Gastroesophageal sphincter (tissue), 4 donors: ENCODE measurements around the gene TSTD2. TPM values are rescaled to one million over a fixed set of nuclear protein-coding genes. Genes with fewer than 3 reads are reported as not detected.

Source experiments
- ATAC-seq: fragments of 150-250 bp; one replicate; pipeline ENCODE4 v1.9.1; 2016; ENCODE audit warnings: mild to moderate bottlenecking, moderate library complexity
- H3K27ac ChIP-seq, 4 donors: fragments of 200-600 bp; sonication (generic) in 3 of 4; 1 replicate in 3 of 4; 2 replicates in 1 of 4; pipeline ENCODE4 v1.5.1; 2016 to 2019
- H3K27me3 ChIP-seq: fragments of 200-600 bp; sonication (generic); one replicate; pipeline ENCODE4 v1.5.1; 2019
- H3K36me3 ChIP-seq, 2 donors: fragments of 200-600 bp; sonication (generic); one replicate each; pipeline ENCODE4 v1.5.1; 2019; ENCODE audit warnings: control low read depth in 1 of 2
- H3K4me1 ChIP-seq, 3 donors: fragments of 200-600 bp; sonication (generic); 1 replicate in 2 of 3; 2 replicates in 1 of 3; pipeline ENCODE4 v1.5.1; 2016 to 2019; ENCODE audit warnings: control low read depth in 2 of 3
- H3K4me3 ChIP-seq, 2 donors: fragments of 200-600 bp; sonication (generic); one replicate each; pipeline ENCODE4 v1.5.1; 2019; ENCODE audit warnings: mild to moderate bottlenecking in 1 of 2, moderate library complexity in 1 of 2
- H3K9me3 ChIP-seq, 3 donors: fragments of 200-600 bp; sonication (generic); one replicate each; pipeline ENCODE4 v1.5.1; 2017 to 2019; ENCODE audit warnings: control low read depth in 2 of 3
- CTCF ChIP-seq, 4 experiments: fragments of 200-600 bp in 2 of 4; fragments of 450-650 bp in 2 of 4; sonication (generic) in 1 of 4; IDR thresholded peaks; one replicate each; pipeline ENCODE4 v1.5.1; 2017 to 2019; ENCODE audit warnings: antibody characterized with exemption in 4 of 4, mild to moderate bottlenecking in 2 of 4, moderate library complexity in 2 of 4
- EP300 ChIP-seq: sonication (generic); formaldehyde crosslinking; IDR thresholded peaks from one replicate; pipeline ENCODE4 v1.6.1; 2017; ENCODE audit warnings: antibody characterized with exemption, mild to moderate bottlenecking
- POLR2A ChIP-seq, 2 donors: fragments of 450-650 bp; IDR thresholded peaks; one replicate each; pipeline ENCODE4 v1.6.1; 2017; ENCODE audit warnings: antibody characterized with exemption in 2 of 2, mild to moderate bottlenecking in 2 of 2, moderate library complexity in 1 of 2
- POLR2AphosphoS5 ChIP-seq: sonication (generic); formaldehyde crosslinking; IDR thresholded peaks from one replicate; pipeline ENCODE4 v1.6.1; 2017; ENCODE audit warnings: antibody characterized with exemption
- WGBS, 2 donors: methylation state at CpG; one replicate each; pipeline ENCODE4 v1.1.5; 2018; ENCODE audit warnings: low coverage in 1 of 2; 5-methylcytosine and 5-hydroxymethylcytosine counted together
- total RNA-seq, 4 donors: library from RNA; depleted of rRNA; stranded (reverse); fragments of >200 nt; gene quantifications; one replicate each; pipeline ENCODE4 v1.1.0, GENCODE V29; 2016

The TSTD2 gene
- total RNA-seq, 4 donors from 2014 or later, result 20.0 to 33.8 (median 30.8) TPM

GRCh38 chr9:97557606-97558095 lies 75.5 kb downstream of the TSTD2 start:
- peak; percentile 90 for ATAC-seq
- Histone ChIP-seq H3K27me3 (no peaks in the 10 kb centered on the region), H3K4me1 (peaks cover 22 to 85% (median 38%) of the 10 kb centered on the region in 3 donors), H3K27ac (peak overlapping the region; percentile 90 to 98 (median 92)), H3K4me3 (no peak overlapping the region), H3K9me3 (no peaks in the 10 kb centered on the region), H3K36me3 (peaks cover 0 to 33% of the 10 kb centered on the region in 2 donors)
- TF ChIP-seq CTCF (IDR thresholded peaks at IDR 0.05) (no peak), POLR2A (IDR thresholded peaks at IDR 0.05) (peak in 1 of 2 donors; percentile 43), EP300 (peak; percentile 70), POLR2AphosphoS5 (peak; percentile 91)
- 3 to 6% methylated on average over 4 to 6 of the region's 7 CpGs for WGBS, 2 donors

- TF ChIP-seq POLR2AphosphoS5 (peak; percentile 5), CTCF (IDR thresholded peaks at IDR 0.05) (no peak)
- H3K36me3 ChIP-seq, result peaks cover 0 to 29% of the 10 kb centered on the region in 2 donors
- ATAC-seq, result peak; percentile 35
- H3K9me3 ChIP-seq, result no peaks in the 10 kb centered on the region
- H3K27me3 ChIP-seq, result no peaks in the 10 kb centered on the region
- peak overlapping the region; percentile 90 to 98 (median 92) for H3K27ac ChIP-seq
- no peak overlapping the region for H3K4me3 ChIP-seq
- peaks cover 22 to 78% (median 31%) of the 10 kb centered on the region in 3 donors for H3K4me1 ChIP-seq
- 65 to 78% methylated on average over 9 to 10 of the region's 15 CpGs for WGBS, 2 donors
Observed at GRCh38 chr9:97556721-97557605, 76.2 kb downstream of the TSTD2 start.

GRCh38 chr9:97556036-97556720 lies 77.0 kb downstream of the TSTD2 start:
- WGBS, 2 donors, result 95 to 100% methylated on average over 2 to 6 of the region's 10 CpGs
- H3K4me1 ChIP-seq, result peaks cover 22 to 70% (median 28%) of the 10 kb centered on the region in 3 donors

GRCh38 chr9:97555164-97555563 lies 78.0 kb downstream of the TSTD2 start:
- ATAC-seq, result peak; percentile 16
- Histone ChIP-seq H3K4me3 (no peak overlapping the region), H3K36me3 (peaks cover 0 to 29% of the 10 kb centered on the region in 2 donors), H3K27me3 (no peaks in the 10 kb centered on the region), H3K27ac (peak overlapping the region in 3 of 4 donors; percentile 90 to 98 (median 93)), H3K9me3 (no peaks in the 10 kb centered on the region), H3K4me1 (peaks cover 22 to 60% (median 24%) of the 10 kb centered on the region in 3 donors)
- TF ChIP-seq CTCF (IDR thresholded peaks at IDR 0.05) (no peak), POLR2A (IDR thresholded peaks at IDR 0.05) (no peak), POLR2AphosphoS5 (no peak)
- WGBS, 2 donors, result 77 to 81% methylated on average over 5 to 10 of the region's 15 CpGs

More at GRCh38 chr9:97556036-97556720, 77.0 kb downstream of the TSTD2 start:
- ATAC-seq, result no peak
- Histone ChIP-seq H3K36me3 (peaks cover 0 to 29% of the 10 kb centered on the region in 2 donors), H3K27me3 (no peaks in the 10 kb centered on the region), H3K4me3 (no peak overlapping the region), H3K27ac (peak overlapping the region; percentile 90 to 98 (median 92)), H3K9me3 (no peaks in the 10 kb centered on the region)
- TF ChIP-seq POLR2AphosphoS5, result no peak
- no peak for TF ChIP-seq EP300
- no peak for TF ChIP-seq CTCF (IDR thresholded peaks at IDR 0.05)
- TF ChIP-seq POLR2A (IDR thresholded peaks at IDR 0.05), result no peak
